ENCODE results near the gene HES5. TPM values are rescaled to one million over a fixed set of nuclear protein-coding genes. Genes with fewer than 3 reads are reported as not detected.

Gene HES5
- polyA plus RNA-seq, 3 donors, result not detected

GRCh38 chr1:2483970-2484369 lies 46.1 kb downstream of the HES5 start:
- intact Hi-C loops (cut with micrococcal nuclease), result no loop called here
- peaks cover 10 to 15% of the 10 kb centered on the region in 2 donors for H3K9me3 ChIP-seq (replicated peaks in 1 of 2; ENCODE audit: control insufficient read depth in 1 of 2, insufficient read depth in 1 of 2, low read length in 2 of 2)
- no peak overlapping the region for H3K27ac ChIP-seq (ENCODE audit: low read depth in 1 of 2, low read length in 2 of 2)
- peaks cover 11 to 14% (median 12%) of the 10 kb centered on the region in 7 donors for H3K9me3 Mint-ChIP-seq
- H3K27me3 Mint-ChIP-seq (ENCODE audit: low read depth in 3 of 3), result peaks cover 0 to 6% (median 0%) of the 10 kb centered on the region in 3 donors
- no peak overlapping the region for H3K4me3 ChIP-seq (replicated peaks in 1 of 3; ENCODE audit: low read depth in 2 of 3, low read length in 3 of 3)
- H3K36me3 Mint-ChIP-seq, result no peaks in the 10 kb centered on the region
- H3K4me1 Mint-ChIP-seq, result no peaks in the 10 kb centered on the region
- no peak overlapping the region for H3K4me3 Mint-ChIP-seq
- WGBS (ENCODE audit: insufficient coverage), result 92% methylated on average over 13 of the region's 16 CpGs
- H2AFZ ChIP-seq (ENCODE audit: insufficient read depth, low read depth, low read length, poor library complexity, severe bottlenecking), result no peak overlapping the region
- no peaks in the 10 kb centered on the region for H4K20me1 ChIP-seq (ENCODE audit: insufficient read depth, low read length)
- H3K9ac ChIP-seq (ENCODE audit: insufficient read depth, low read length, poor library complexity, severe bottlenecking), result no peak overlapping the region
- no peaks in the 10 kb centered on the region for H3K27me3 ChIP-seq (ENCODE audit: control insufficient read depth in 2 of 2, insufficient read depth in 2 of 2, low read length in 2 of 2)
- no peak for DNase-seq
- no peak overlapping the region for H3K4me2 ChIP-seq (replicated peaks; ENCODE audit: extremely low read depth, low read length, poor library complexity, severe bottlenecking)
- no peaks in the 10 kb centered on the region for H3K4me1 ChIP-seq (ENCODE audit: control insufficient read depth in 1 of 2, insufficient read depth in 2 of 2, low read length in 2 of 2)
- no peaks in the 10 kb centered on the region for H3K36me3 ChIP-seq (replicated peaks in 1 of 2; ENCODE audit: control insufficient read depth in 1 of 2, insufficient read depth in 2 of 2, low read length in 2 of 2)
- TF ChIP-seq, protein P1, sequence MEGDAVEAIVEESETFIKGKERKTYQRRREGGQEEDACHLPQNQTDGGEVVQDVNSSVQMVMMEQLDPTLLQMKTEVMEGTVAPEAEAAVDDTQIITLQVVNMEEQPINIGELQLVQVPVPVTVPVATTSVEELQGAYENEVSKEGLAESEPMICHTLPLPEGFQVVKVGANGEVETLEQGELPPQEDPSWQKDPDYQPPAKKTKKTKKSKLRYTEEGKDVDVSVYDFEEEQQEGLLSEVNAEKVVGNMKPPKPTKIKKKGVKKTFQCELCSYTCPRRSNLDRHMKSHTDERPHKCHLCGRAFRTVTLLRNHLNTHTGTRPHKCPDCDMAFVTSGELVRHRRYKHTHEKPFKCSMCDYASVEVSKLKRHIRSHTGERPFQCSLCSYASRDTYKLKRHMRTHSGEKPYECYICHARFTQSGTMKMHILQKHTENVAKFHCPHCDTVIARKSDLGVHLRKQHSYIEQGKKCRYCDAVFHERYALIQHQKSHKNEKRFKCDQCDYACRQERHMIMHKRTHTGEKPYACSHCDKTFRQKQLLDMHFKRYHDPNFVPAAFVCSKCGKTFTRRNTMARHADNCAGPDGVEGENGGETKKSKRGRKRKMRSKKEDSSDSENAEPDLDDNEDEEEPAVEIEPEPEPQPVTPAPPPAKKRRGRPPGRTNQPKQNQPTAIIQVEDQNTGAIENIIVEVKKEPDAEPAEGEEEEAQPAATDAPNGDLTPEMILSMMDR (IDR thresholded peaks at IDR 0.05), result no peak
- no peak overlapping the region for H3K27ac Mint-ChIP-seq
- H3K79me2 ChIP-seq (ENCODE audit: insufficient read depth, low read length), result no peaks in the 10 kb centered on the region

DNA sequence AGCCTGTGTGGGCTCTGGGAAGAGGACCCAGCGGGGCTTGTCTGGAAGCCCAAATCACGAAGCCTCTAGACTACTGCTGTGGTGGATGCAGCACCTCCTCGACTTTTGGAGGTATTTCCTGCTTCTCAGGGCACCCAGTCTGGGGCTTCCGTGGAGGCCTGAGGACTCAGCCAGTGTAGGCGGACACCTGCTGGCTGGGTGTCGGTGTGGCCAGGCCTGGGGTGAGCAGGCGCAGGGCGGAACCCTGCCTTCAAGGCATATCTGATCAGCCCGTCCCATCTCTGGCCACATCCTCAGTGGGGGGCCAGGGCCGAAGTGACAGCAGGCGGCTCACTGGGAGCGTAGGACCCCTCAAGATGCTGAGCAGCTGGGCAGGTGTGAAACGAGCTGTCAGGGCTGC lies 47.0 kb downstream of the HES5 start:
- H3K4me1 Mint-ChIP-seq, result no peaks in the 10 kb centered on the region
- Histone ChIP-seq H2AFZ (ENCODE audit: insufficient read depth, low read depth, low read length, poor library complexity, severe bottlenecking) (no peak overlapping the region), H3K27ac (ENCODE audit: low read depth in 1 of 2, low read length in 2 of 2) (no peak overlapping the region), H3K4me1 (ENCODE audit: control insufficient read depth in 1 of 2, insufficient read depth in 2 of 2, low read length in 2 of 2) (no peaks in the 10 kb centered on the region), H3K79me2 (ENCODE audit: insufficient read depth, low read length) (no peaks in the 10 kb centered on the region), H3K4me3 (replicated peaks in 1 of 3; ENCODE audit: low read depth in 2 of 3, low read length in 3 of 3) (no peak overlapping the region), H4K20me1 (ENCODE audit: insufficient read depth, low read length) (no peaks in the 10 kb centered on the region), H3K4me2 (replicated peaks; ENCODE audit: extremely low read depth, low read length, poor library complexity, severe bottlenecking) (no peak overlapping the region), H3K9me3 (replicated peaks in 1 of 2; ENCODE audit: control insufficient read depth in 1 of 2, insufficient read depth in 1 of 2, low read length in 2 of 2) (peaks cover 3 to 6% of the 10 kb centered on the region in 2 donors), H3K9ac (ENCODE audit: insufficient read depth, low read length, poor library complexity, severe bottlenecking) (no peak overlapping the region), H3K36me3 (replicated peaks in 1 of 2; ENCODE audit: control insufficient read depth in 1 of 2, insufficient read depth in 2 of 2, low read length in 2 of 2) (no peaks in the 10 kb centered on the region), H3K27me3 (ENCODE audit: control insufficient read depth in 2 of 2, insufficient read depth in 2 of 2, low read length in 2 of 2) (no peaks in the 10 kb centered on the region)
- H3K36me3 Mint-ChIP-seq, result no peaks in the 10 kb centered on the region
- peaks cover 1 to 6% (median 3%) of the 10 kb centered on the region in 7 donors for H3K9me3 Mint-ChIP-seq
- 91% methylated on average over 12 of the region's 13 CpGs for WGBS (ENCODE audit: insufficient coverage)
- no peak overlapping the region for H3K4me3 Mint-ChIP-seq
- peaks cover 0 to 6% (median 0%) of the 10 kb centered on the region in 3 donors for H3K27me3 Mint-ChIP-seq (ENCODE audit: low read depth in 3 of 3)
- no peak for DNase-seq
- intact Hi-C loops (cut with micrococcal nuclease), result no loop called here
- no peak overlapping the region for H3K27ac Mint-ChIP-seq
- TF ChIP-seq, protein P1 (IDR thresholded peaks at IDR 0.05), result no peak
